ENCODE data around the gene A1BG.

A1BG gene

GRCh38 chr19:58385891-58386575 is 32.7 kb upstream of the A1BG start:
- no peaks in the 10 kb centered on the region for H3K27me3 ChIP-seq (ENCODE audit: low read depth, low read length)
- peak overlapping the region; percentile 94 for H3K4me2 ChIP-seq (ENCODE audit: low read length)
- peaks cover 32% of the 10 kb centered on the region for H3K4me1 ChIP-seq (ENCODE audit: low read length)
- H3K27ac ChIP-seq (ENCODE audit: low read length) = peak overlapping the region; percentile 90
- no peak for TF ChIP-seq EZH2phosphoT487 (IDR thresholded peaks at IDR 0.05; ENCODE audit: low read depth)
- TF ChIP-seq CTCF (IDR thresholded peaks at IDR 0.05; ENCODE audit: low read depth, low read length) = no peak
- peaks cover 24% of the 10 kb centered on the region for H3K36me3 ChIP-seq (replicated peaks; ENCODE audit: low read depth, low read length)
- H3K9me3 ChIP-seq (ENCODE audit: insufficient read depth, low read length) = no peaks in the 10 kb centered on the region
- peaks cover 25% of the 10 kb centered on the region for H4K20me1 ChIP-seq (ENCODE audit: insufficient read depth, low read length)
- H3K79me2 ChIP-seq (ENCODE audit: low read length) = peaks cover 67% of the 10 kb centered on the region
- H3K4me3 ChIP-seq (ENCODE audit: low read length) = peak overlapping the region; percentile 86
- peak overlapping the region; percentile 95 for H3K9ac ChIP-seq (ENCODE audit: low read length)
- H2AFZ ChIP-seq (ENCODE audit: low read depth, low read length) = no peak overlapping the region

- H3K9me3 ChIP-seq (ENCODE audit: insufficient read depth, low read length) = no peaks in the 10 kb centered on the region
- H2AFZ ChIP-seq (ENCODE audit: low read depth, low read length) = no peak overlapping the region
- H4K20me1 ChIP-seq (ENCODE audit: insufficient read depth, low read length) = peaks cover 19% of the 10 kb centered on the region
- no peak for TF ChIP-seq CTCF (IDR thresholded peaks at IDR 0.05; ENCODE audit: low read depth, low read length)
- no peak for TF ChIP-seq EZH2phosphoT487 (IDR thresholded peaks at IDR 0.05; ENCODE audit: low read depth)
- H3K4me1 ChIP-seq (ENCODE audit: low read length) = peaks cover 32% of the 10 kb centered on the region
- H3K27me3 ChIP-seq (ENCODE audit: low read depth, low read length) = no peaks in the 10 kb centered on the region
- H3K27ac ChIP-seq (ENCODE audit: low read length) = peak overlapping the region; percentile 90
- peak overlapping the region; percentile 95 for H3K9ac ChIP-seq (ENCODE audit: low read length)
- H3K4me2 ChIP-seq (ENCODE audit: low read length) = peak overlapping the region; percentile 94
- H3K36me3 ChIP-seq (replicated peaks; ENCODE audit: low read depth, low read length) = peaks cover 18% of the 10 kb centered on the region
- peaks cover 61% of the 10 kb centered on the region for H3K79me2 ChIP-seq (ENCODE audit: low read length)
- peak overlapping the region; percentile 86 for H3K4me3 ChIP-seq (ENCODE audit: low read length)
These were observed 32.1 kb upstream of the A1BG start for GRCh38 chr19:58385313-58385890.

GRCh38 chr19:58382997-58383603 is 29.8 kb upstream of the A1BG start:
- Histone ChIP-seq H3K4me3 (ENCODE audit: low read length) (no peak overlapping the region), H3K9me3 (ENCODE audit: insufficient read depth, low read length) (no peaks in the 10 kb centered on the region), H3K79me2 (ENCODE audit: low read length) (peaks cover 47% of the 10 kb centered on the region), H3K36me3 (replicated peaks; ENCODE audit: low read depth, low read length) (peaks cover 7% of the 10 kb centered on the region), H2AFZ (ENCODE audit: low read depth, low read length) (no peak overlapping the region), H4K20me1 (ENCODE audit: insufficient read depth, low read length) (peaks cover 8% of the 10 kb centered on the region), H3K27ac (ENCODE audit: low read length) (no peak overlapping the region), H3K27me3 (ENCODE audit: low read depth, low read length) (no peaks in the 10 kb centered on the region), H3K4me2 (ENCODE audit: low read length) (no peak overlapping the region), H3K4me1 (ENCODE audit: low read length) (peaks cover 30% of the 10 kb centered on the region), H3K9ac (ENCODE audit: low read length) (no peak overlapping the region)
- no peak for TF ChIP-seq CTCF (IDR thresholded peaks at IDR 0.05; ENCODE audit: low read depth, low read length)
- no peak for TF ChIP-seq EZH2phosphoT487 (IDR thresholded peaks at IDR 0.05; ENCODE audit: low read depth)

GRCh38 chr19:58381460-58382212 is 28.3 kb upstream of the A1BG start:
- peak overlapping the region; percentile 22 for H3K27ac ChIP-seq (ENCODE audit: low read length)
- H3K79me2 ChIP-seq (ENCODE audit: low read length) = peaks cover 33% of the 10 kb centered on the region
- no peak overlapping the region for H2AFZ ChIP-seq (ENCODE audit: low read depth, low read length)

More at GRCh38 chr19:58381460-58382212, 28.3 kb upstream of the A1BG start:
- peaks cover 27% of the 10 kb centered on the region for H3K4me1 ChIP-seq (ENCODE audit: low read length)
- H3K9ac ChIP-seq (ENCODE audit: low read length) = peak overlapping the region; percentile 53
- no peaks in the 10 kb centered on the region for H4K20me1 ChIP-seq (ENCODE audit: insufficient read depth, low read length)
- peak overlapping the region; percentile 84 for H3K4me3 ChIP-seq (ENCODE audit: low read length)
- H3K36me3 ChIP-seq (replicated peaks; ENCODE audit: low read depth, low read length) = no peaks in the 10 kb centered on the region
- H3K4me2 ChIP-seq (ENCODE audit: low read length) = peak overlapping the region; percentile 61
- H3K27me3 ChIP-seq (ENCODE audit: low read depth, low read length) = no peaks in the 10 kb centered on the region
- H3K9me3 ChIP-seq (ENCODE audit: insufficient read depth, low read length) = no peaks in the 10 kb centered on the region
- TF ChIP-seq CTCF (IDR thresholded peaks at IDR 0.05; ENCODE audit: low read depth, low read length) (no peak), EZH2phosphoT487 (IDR thresholded peaks at IDR 0.05; ENCODE audit: low read depth) (no peak)

All from OCI-LY3 (cell line).